ENCODE measurements around the gene C1orf174.

GRCh38 chr1:3943806-3944577 is 43.9 kb upstream of the C1orf174 start:
- TF ChIP-seq CTCF (IDR thresholded peaks at IDR 0.05) (no peak), POLR2A (IDR thresholded peaks at IDR 0.05) (no peak)
